ENCODE data around the gene NDUFB2.

DNA sequence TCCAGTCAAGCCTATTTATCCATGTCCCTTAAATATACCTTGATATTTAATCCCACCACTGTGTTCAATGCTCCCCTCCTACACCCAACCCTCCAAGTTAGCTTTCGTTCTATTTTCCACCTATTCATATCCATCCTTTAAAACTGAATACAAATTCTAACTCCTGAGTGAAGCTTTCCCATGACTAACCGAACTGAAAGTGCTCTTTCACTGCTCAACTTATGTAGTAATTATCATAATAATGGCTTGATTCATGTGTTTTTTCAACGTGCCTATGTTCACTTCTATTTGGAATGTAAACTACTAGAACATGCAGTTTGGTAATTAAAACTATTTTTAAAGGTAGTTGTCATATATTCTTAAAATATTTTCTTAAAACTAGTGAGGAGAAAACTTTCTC is 58.0 kb downstream of the NDUFB2 start:
- TF ChIP-seq MYBL2 (CRISPR knock-in tag; IDR thresholded peaks at IDR 0.05) (no peak), CTCF (IDR thresholded peaks at IDR 0.05) (no peak), TEAD4 (CRISPR knock-in tag; IDR thresholded peaks at IDR 0.05) (no peak), SP1 (CRISPR knock-in tag; conservative IDR thresholded peaks at IDR 0.05) (no peak), ZNF263 (CRISPR knock-in tag; IDR thresholded peaks at IDR 0.05; ENCODE audit: low read depth) (no peak), NR3C1 (CRISPR knock-in tag; conservative IDR thresholded peaks at IDR 0.05; ENCODE audit: low read depth) (no peak), NR1H2 (CRISPR knock-in tag; IDR thresholded peaks at IDR 0.05) (no peak)

Data from WTC11 (cell line).